K562 (cell line): ENCODE results near the gene ANKRD60. TPM values are rescaled to one million over a fixed set of nuclear protein-coding genes. Genes with fewer than 3 reads are reported as not detected.
A peak's percentile ranks its signal among the peaks of the same experiment; 100 is the strongest.

Experiments used
- ATAC-seq: fragments of 200-7000 bp; cut with Tn5 transposase; 3 replicates; pipeline ENCODE4 v1.9.1; 2020; ENCODE audit warnings: moderate library complexity
- BruUV-seq: library from RNA; stranded (reverse); fragments of 400-500 nt; replicated peaks from 2 replicates; lab custom pipeline; 2021; lab: Mats Ljungman, UMichigan
- CTCF ChIA-PET: fragments of 300-600 bp; formaldehyde crosslinking; extraction: SDS; loops from one replicate; lab custom pipeline; 2021; ENCODE audit warnings: low intra/inter-chr PET ratio; lab: Yijun Ruan, JAX
- POLR2A ChIA-PET: fragments of 300-600, 350-650 bp; sonication (Branson Sonifier 250); formaldehyde crosslinking; extraction: SDS; loops from one replicate; lab custom pipeline; 2021; ENCODE audit warnings: antibody characterized with exemption, inconsistent platforms; lab: Yijun Ruan, JAX
- DNase-seq, 4 experiments: peaks; one replicate each; pipeline versions ENCODE4 v3.0.0 to v3.0.0-alpha.2; 2011 to 2018; ENCODE audit warnings: low spot score in 3 of 4, mixed read lengths in 3 of 4; ENCODE audit errors: extremely low read depth in 1 of 4
- FAIRE-seq: peaks from 2 replicates; lab custom pipeline; 2011; peaks lifted over from hg19 to GRCh38; lab: Jason Lieb, UNC
- H2AFZ ChIP-seq: 2 replicates; pipeline ENCODE4 v1.6.0; 2011; ENCODE audit warnings: low read depth, low read length, control low read depth, inconsistent platforms
- H3K27ac ChIP-seq: fragments of 200-600 bp; 3 replicates; pipeline ENCODE4 v1.8.0; 2011; ENCODE audit warnings: low read depth, mild to moderate bottlenecking, control low read depth, inconsistent platforms, low read length, moderate library complexity, mixed read lengths; ENCODE audit errors: extremely low read depth
- H3K27me3 ChIP-seq, 2 experiments: fragments of 300-600 bp in 1 of 2; 2 replicates in 1 of 2; 3 replicates in 1 of 2; pipeline versions ENCODE4 v1.6.0 to v1.8.0; 2011; ENCODE audit warnings: inconsistent platforms in 2 of 2, low read length in 2 of 2, mild to moderate bottlenecking in 1 of 2, mixed read lengths in 1 of 2, moderate library complexity in 1 of 2; ENCODE audit not compliant: control insufficient read depth in 2 of 2, insufficient read depth in 2 of 2
- H3K36me3 ChIP-seq: fragments of 300-600 bp; 3 replicates; pipeline ENCODE4 v1.8.0; 2011; ENCODE audit warnings: mild to moderate bottlenecking, low read length, inconsistent platforms; ENCODE audit not compliant: control insufficient read depth, insufficient read depth
- H3K4me1 ChIP-seq, 2 experiments: fragments of 200-600 bp in 1 of 2; replicated peaks in 1 of 2; 2 replicates in 1 of 2; 3 replicates in 1 of 2; pipeline versions ENCODE4 v1.5.1 to v1.8.0; 2011; ENCODE audit warnings: inconsistent platforms in 2 of 2, low read length in 2 of 2, mild to moderate bottlenecking in 1 of 2, mixed read lengths in 1 of 2, moderate library complexity in 1 of 2; ENCODE audit not compliant: control insufficient read depth in 2 of 2, insufficient read depth in 2 of 2
- H3K4me2 ChIP-seq: 2 replicates; pipeline ENCODE4 v1.6.1; 2011; ENCODE audit warnings: low read length, control low read depth, inconsistent platforms, mixed read lengths; ENCODE audit not compliant: insufficient read depth
- H3K4me3 ChIP-seq: fragments of 200-600 bp; sonication (generic), shearing (Covaris generic); 2 replicates; pipeline ENCODE4 v1.5.1; 2016; ENCODE audit warnings: control low read depth, inconsistent platforms
- H3K79me2 ChIP-seq: fragments of 200-600 bp; 3 replicates; pipeline ENCODE4 v1.8.0; 2011; ENCODE audit warnings: low read length, inconsistent platforms; ENCODE audit not compliant: control insufficient read depth, insufficient read depth
- H3K9ac ChIP-seq, 2 experiments: 2 replicates each; pipeline versions ENCODE4 v1.6.0 to v1.6.1; 2011; ENCODE audit warnings: low read depth in 2 of 2, low read length in 2 of 2, control low read depth in 1 of 2, inconsistent platforms in 1 of 2, mild to moderate bottlenecking in 1 of 2, mixed read lengths in 1 of 2; ENCODE audit not compliant: insufficient read depth in 1 of 2
- H3K9me1 ChIP-seq: one replicate; pipeline ENCODE4 v1.6.0; 2011; ENCODE audit warnings: inconsistent platforms, mild to moderate bottlenecking, low read length, moderate library complexity; ENCODE audit not compliant: control insufficient read depth, insufficient read depth
- H3K9me3 ChIP-seq: replicated peaks from 2 replicates; pipeline ENCODE4 v1.5.1; 2011; ENCODE audit warnings: low read depth, low read length, inconsistent platforms; ENCODE audit not compliant: control insufficient read depth, insufficient read depth
- H4K20me1 ChIP-seq: replicated peaks from 2 replicates; pipeline ENCODE4 v1.6.1; 2011; ENCODE audit warnings: low read length, inconsistent platforms, mixed read lengths; ENCODE audit not compliant: control insufficient read depth, insufficient read depth
- EHMT2 ChIP-seq: fragments of 450-650 bp; IDR thresholded peaks from 2 replicates; pipeline ENCODE4 v1.6.1; 2018; ENCODE audit warnings: antibody characterized with exemption
- ELF4 ChIP-seq: fragments of 450-650 bp; formaldehyde crosslinking; IDR thresholded peaks from 2 replicates; pipeline ENCODE4 v1.4.0; 2022; ENCODE audit warnings: missing genetic modification characterization
- EP300 ChIP-seq: IDR thresholded peaks from 2 replicates; pipeline ENCODE4 v1.6.1; 2012; ENCODE audit warnings: low read length, improper control_type of control experiment
- HDAC2 ChIP-seq: fragments of 450-650 bp; IDR thresholded peaks from 2 replicates; pipeline ENCODE4 v1.6.1; 2016; ENCODE audit warnings: mild to moderate bottlenecking
- HNRNPL ChIP-seq: fragments of 200-400 bp; formaldehyde crosslinking; IDR thresholded peaks from 2 replicates; pipeline ENCODE4 v1.6.1; 2017; ENCODE audit warnings: low read depth, mild to moderate bottlenecking, low read length
- MEF2D ChIP-seq: conservative IDR thresholded peaks from 2 replicates; pipeline ENCODE4 v1.6.1; 2016; ENCODE audit warnings: low read depth, missing genetic modification characterization, missing compliant biosample characterization
- RREB1 ChIP-seq: fragments of 250-450 bp; sonication (Bioruptor Pico); IDR thresholded peaks from 2 replicates; pipeline ENCODE4 v1.4.0; 2020
- SMARCA4 ChIP-seq: fragments of 450-650 bp; IDR thresholded peaks from 2 replicates; pipeline ENCODE4 v1.6.1; 2016
- SNIP1 ChIP-seq: fragments of 450-650 bp; IDR thresholded peaks from 2 replicates; pipeline ENCODE4 v1.7.1; 2017; ENCODE audit warnings: low read depth, mild to moderate bottlenecking
- STAT5A ChIP-seq: IDR thresholded peaks from 2 replicates; pipeline ENCODE4 v1.6.1; 2012; ENCODE audit warnings: low read length, inconsistent platforms, borderline replicate concordance
- ZFP1 ChIP-seq: fragments of 450-650 bp; formaldehyde crosslinking; IDR thresholded peaks from 2 replicates; pipeline ENCODE4 v1.4.0; 2020; ENCODE audit warnings: mild to moderate bottlenecking, mixed read lengths
- ZNF174 ChIP-seq: fragments of 250-450 bp; sonication (Bioruptor Pico); IDR thresholded peaks from 2 replicates; pipeline ENCODE4 v1.4.0; 2020; ENCODE audit warnings: mild to moderate bottlenecking
- ZNF175 ChIP-seq: fragments of 200-800 bp; sonication (Bioruptor generic); IDR thresholded peaks from 2 replicates; pipeline ENCODE4 v1.6.1; 2016; ENCODE audit warnings: low read depth, mild to moderate bottlenecking, missing genetic modification characterization, missing compliant biosample characterization
- ZNF232 ChIP-seq: sonication (generic); formaldehyde crosslinking; IDR thresholded peaks from 2 replicates; pipeline ENCODE4 v1.8.0; 2022; ENCODE audit warnings: mild to moderate bottlenecking, missing genetic modification reagents
- ZNF311 ChIP-seq: fragments of 250-450 bp; sonication (Bioruptor Pico); IDR thresholded peaks from 2 replicates; pipeline ENCODE4 v1.4.0; 2020; ENCODE audit warnings: mild to moderate bottlenecking, moderate library complexity
- WGBS: fragments of 100-300 bp; shearing (Covaris generic); methylation state at CpG from one replicate; pipeline ENCODE4 v1.1.6; 2016; ENCODE audit warnings: low coverage, mixed read lengths; ENCODE audit not compliant: insufficient coverage; ENCODE audit errors: missing lambda C conversion rate; 5-methylcytosine and 5-hydroxymethylcytosine counted together
- in situ Hi-C: fragments of 300-500 bp; cut with MboI; formaldehyde crosslinking; loops from 4 replicates; pipeline ENCODE4 v1.15.0; 2018; ENCODE audit warnings: inconsistent platforms, mixed read lengths
- intact Hi-C: fragments of 100-400 bp; cut with micrococcal nuclease; formaldehyde crosslinking; loops from 2 replicates; pipeline ENCODE4 v1.14.2; 2022
- polyA plus RNA-seq, 8 experiments: library from polyadenylated mRNA; depleted of rRNA in 4 of 8; stranded (reverse) in 5 of 8; unstranded in 3 of 8; fragments of >200 nt; fragmentation: Nextera tagmentation in 2 of 8; fragmentation: Illumina TruSeq in 1 of 8; extraction: Ambion mirVana in 2 of 8; extraction: Trizol in 1 of 8; gene quantifications; 2 replicates each; pipeline versions ENCODE4 v1.2.1 to v1.2.3, GENCODE V29; 2011 to 2014; ENCODE audit warnings: inconsistent platforms in 1 of 8, missing spikeins in 1 of 8
- total RNA-seq, 7 experiments: library from RNA; depleted of rRNA in 6 of 7; stranded (reverse); fragments of >200 nt in 6 of 7; fragmentation: Illumina TruSeq in 2 of 7; extraction: Trizol in 2 of 7; gene quantifications; 2 replicates each; pipeline versions ENCODE4 v1.2.1 to v1.2.3, GENCODE V29; 2011 to 2021; ENCODE audit warnings: low replicate concordance in 1 of 7
- TF ChIP-seq, protein P1 (sequence below): sonication (generic); formaldehyde crosslinking; IDR thresholded peaks from 2 replicates; pipeline ENCODE4 v1.8.0; 2022; ENCODE audit warnings: mild to moderate bottlenecking, missing genetic modification reagents
- TF ChIP-seq, protein P2 (sequence below): sonication (generic); IDR thresholded peaks from 2 replicates; pipeline ENCODE4 v1.6.1; 2016

The ANKRD60 gene
- total and polyA plus RNA-seq, 9 of the 15 experiments (the other 6 are each of a cell fraction or from before 2014, with no cell fraction given) = not detected

DNA sequence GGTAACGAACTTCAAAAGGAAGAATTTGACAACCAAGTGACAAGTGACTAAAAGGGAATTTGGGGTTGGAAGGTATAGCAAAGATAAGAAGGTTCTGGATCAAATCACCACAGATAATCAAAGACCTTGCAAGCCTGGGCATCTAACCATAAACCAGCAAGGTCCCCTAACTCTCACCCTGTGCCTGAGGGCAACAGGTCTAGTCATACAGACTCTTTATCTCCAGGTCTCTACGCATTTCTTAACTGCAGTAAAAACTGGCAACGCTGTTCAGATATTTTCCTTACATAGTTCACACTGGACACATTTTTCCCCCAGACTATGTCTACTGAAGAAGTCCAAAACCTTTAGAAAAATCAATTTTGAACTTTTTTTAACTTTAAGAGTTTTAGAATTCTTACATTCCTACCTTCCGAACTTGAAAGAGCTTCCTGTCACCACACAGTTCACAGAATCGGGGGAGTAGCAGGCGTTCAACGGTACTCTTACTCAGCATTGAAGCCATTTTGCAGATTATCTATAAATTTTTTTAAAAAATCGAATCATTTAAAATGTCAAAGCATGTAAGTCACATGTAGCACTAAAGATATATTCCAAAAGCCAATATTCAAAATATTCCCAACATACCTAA lies 23.0 kb upstream of the ANKRD60 start:
- CTCF ChIA-PET = no interaction called here
- no peaks in the 10 kb centered on the region for H3K9me1 ChIP-seq
- peaks cover 10 to 25% of the 10 kb centered on the region in 2 experiments; a peak in 4 of 5 replicates for H3K4me1 ChIP-seq
- intact Hi-C loops (no loop called here), in situ Hi-C loops (no loop called here)
- peak overlapping the region in 1 of 2 experiments; percentile 67; a peak in 2 of 4 replicates for H3K9ac ChIP-seq
- TSS peak; percentile 63 for BruUV-seq
- H3K36me3 ChIP-seq = peaks cover 15% of the 10 kb centered on the region; the same call in 2 of the 3 replicates
- DNase-seq (peak in 2 of 4 experiments; percentile 58 to 60), FAIRE-seq (peak; percentile 51), ATAC-seq (peak; percentile 80)
- H3K27me3 ChIP-seq = no peaks in the 10 kb centered on the region
- no peaks in the 10 kb centered on the region for H4K20me1 ChIP-seq
- H3K9me3 ChIP-seq = peaks cover 2% of the 10 kb centered on the region; the same call in 1 of the 2 replicates
- H3K4me3 ChIP-seq = no peak overlapping the region
- no peaks in the 10 kb centered on the region; the same call in 2 of the 3 replicates for H3K79me2 ChIP-seq
- H3K4me2 ChIP-seq = peak overlapping the region; percentile 65
- POLR2A ChIA-PET = interaction anchor here (1.0 to 2.0 kb wide), 2 partner anchors 14 to 58 kb away, joined by 3 to 5 read pairs; partner anchors contain the start of gene RAB22A
- WGBS = 6% methylated on average over 8 of the region's 8 CpGs
- H2AFZ ChIP-seq = peak overlapping the region; percentile 71
- peak overlapping the region; percentile 88 for H3K27ac ChIP-seq
- peak; percentile 36 for TF ChIP-seq SMARCA4
- TF ChIP-seq MEF2D = no peak; the same call in 1 of the 2 replicates
- no peak for TF ChIP-seq RREB1 (CRISPR knock-in tag)
- no peak for TF ChIP-seq HDAC2
- TF ChIP-seq, protein P1, sequence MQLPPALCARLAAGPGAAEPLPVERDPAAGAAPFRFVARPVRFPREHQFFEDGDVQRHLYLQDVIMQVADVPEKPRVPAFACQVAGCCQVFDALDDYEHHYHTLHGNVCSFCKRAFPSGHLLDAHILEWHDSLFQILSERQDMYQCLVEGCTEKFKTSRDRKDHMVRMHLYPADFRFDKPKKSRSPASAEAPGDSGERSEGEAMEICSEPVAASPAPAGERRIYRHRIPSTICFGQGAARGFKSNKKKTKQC = no peak
- TF ChIP-seq, protein P2, sequence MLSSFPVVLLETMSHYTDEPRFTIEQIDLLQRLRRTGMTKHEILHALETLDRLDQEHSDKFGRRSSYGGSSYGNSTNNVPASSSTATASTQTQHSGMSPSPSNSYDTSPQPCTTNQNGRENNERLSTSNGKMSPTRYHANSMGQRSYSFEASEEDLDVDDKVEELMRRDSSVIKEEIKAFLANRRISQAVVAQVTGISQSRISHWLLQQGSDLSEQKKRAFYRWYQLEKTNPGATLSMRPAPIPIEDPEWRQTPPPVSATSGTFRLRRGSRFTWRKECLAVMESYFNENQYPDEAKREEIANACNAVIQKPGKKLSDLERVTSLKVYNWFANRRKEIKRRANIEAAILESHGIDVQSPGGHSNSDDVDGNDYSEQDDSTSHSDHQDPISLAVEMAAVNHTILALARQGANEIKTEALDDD = peak; percentile 19; the same call in 1 of the 2 replicates
- TF ChIP-seq ZNF232 (CRISPR knock-in tag) = no peak
- no peak for TF ChIP-seq SNIP1
- TF ChIP-seq ZNF175 (CRISPR knock-in tag) = no peak
- TF ChIP-seq EHMT2 = 0 out of 2 replicates have a peak, but pooled peaks have one; percentile 9
- 0 out of 2 replicates have a peak, but pooled peaks have one; percentile 4 for TF ChIP-seq STAT5A
- no peak for TF ChIP-seq ELF4 (CRISPR knock-in tag)
- peak; percentile 43; the same call in 1 of the 2 replicates for TF ChIP-seq EP300
- TF ChIP-seq HNRNPL = no peak
- TF ChIP-seq ZNF311 (CRISPR knock-in tag) = no peak
- TF ChIP-seq ZFP1 (CRISPR knock-in tag) = no peak
- TF ChIP-seq ZNF174 (CRISPR knock-in tag) = no peak
